WTC11 (cell line): Measurements from ENCODE around the gene MEST.

Source experiments
- FOXJ3 ChIP-seq: sonication (generic); formaldehyde crosslinking; IDR thresholded peaks from 2 replicates; pipeline ENCODE4 v1.9.0; 2021; ENCODE audit warnings: missing genetic modification reagents, mild to moderate bottlenecking, borderline replicate concordance
- TEAD1 ChIP-seq: sonication (generic); formaldehyde crosslinking; IDR thresholded peaks from 2 replicates; pipeline ENCODE4 v1.8.0; 2022; ENCODE audit warnings: mild to moderate bottlenecking, missing genetic modification reagents
- TF ChIP-seq, protein P1 (sequence below): fragments of 200-600 bp; IDR thresholded peaks from 2 replicates; pipeline ENCODE4 v1.8.0; 2022; ENCODE audit warnings: antibody characterized with exemption
- TF ChIP-seq, protein P2 (sequence below): sonication (generic); formaldehyde crosslinking; IDR thresholded peaks from 2 replicates; pipeline ENCODE4 v1.8.1; 2023; ENCODE audit warnings: mild to moderate bottlenecking, missing genetic modification reagents, moderate library complexity

DNA sequence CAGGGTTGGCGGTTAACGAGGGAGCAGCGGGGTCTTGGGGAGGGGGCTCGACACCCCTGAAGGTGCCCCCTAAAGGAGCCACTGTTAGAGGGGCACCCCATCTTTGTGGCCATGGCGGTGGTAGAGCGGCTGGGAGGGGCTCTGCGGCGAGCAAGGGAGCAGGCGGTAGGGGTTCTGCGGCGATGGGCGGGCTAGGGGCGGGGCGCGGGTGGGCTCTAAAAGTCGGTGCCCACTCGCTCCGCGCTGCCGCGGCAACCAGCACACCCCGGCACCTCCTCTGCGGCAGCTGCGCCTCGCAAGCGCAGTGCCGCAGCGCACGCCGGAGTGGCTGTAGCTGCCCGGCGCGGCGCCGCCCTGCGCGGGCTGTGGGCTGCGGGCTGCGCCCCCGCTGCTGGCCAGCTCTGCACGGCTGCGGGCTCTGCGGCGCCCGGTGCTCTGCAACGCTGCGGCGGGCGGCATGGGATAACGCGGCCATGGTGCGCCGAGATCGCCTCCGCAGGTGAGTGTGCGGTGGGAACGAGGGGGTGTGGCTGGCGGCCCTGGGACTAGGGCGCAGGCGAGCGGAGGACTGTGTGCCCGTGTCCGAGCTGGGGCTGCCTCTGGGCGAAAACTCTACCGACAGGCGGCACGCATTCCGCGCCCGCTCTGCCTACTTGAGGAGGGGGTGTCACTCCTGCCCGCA lies at the start of gene MEST:
- TF ChIP-seq, protein P1, sequence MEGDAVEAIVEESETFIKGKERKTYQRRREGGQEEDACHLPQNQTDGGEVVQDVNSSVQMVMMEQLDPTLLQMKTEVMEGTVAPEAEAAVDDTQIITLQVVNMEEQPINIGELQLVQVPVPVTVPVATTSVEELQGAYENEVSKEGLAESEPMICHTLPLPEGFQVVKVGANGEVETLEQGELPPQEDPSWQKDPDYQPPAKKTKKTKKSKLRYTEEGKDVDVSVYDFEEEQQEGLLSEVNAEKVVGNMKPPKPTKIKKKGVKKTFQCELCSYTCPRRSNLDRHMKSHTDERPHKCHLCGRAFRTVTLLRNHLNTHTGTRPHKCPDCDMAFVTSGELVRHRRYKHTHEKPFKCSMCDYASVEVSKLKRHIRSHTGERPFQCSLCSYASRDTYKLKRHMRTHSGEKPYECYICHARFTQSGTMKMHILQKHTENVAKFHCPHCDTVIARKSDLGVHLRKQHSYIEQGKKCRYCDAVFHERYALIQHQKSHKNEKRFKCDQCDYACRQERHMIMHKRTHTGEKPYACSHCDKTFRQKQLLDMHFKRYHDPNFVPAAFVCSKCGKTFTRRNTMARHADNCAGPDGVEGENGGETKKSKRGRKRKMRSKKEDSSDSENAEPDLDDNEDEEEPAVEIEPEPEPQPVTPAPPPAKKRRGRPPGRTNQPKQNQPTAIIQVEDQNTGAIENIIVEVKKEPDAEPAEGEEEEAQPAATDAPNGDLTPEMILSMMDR = no peak
- TF ChIP-seq FOXJ3 = no peak
- TF ChIP-seq, protein P2, sequence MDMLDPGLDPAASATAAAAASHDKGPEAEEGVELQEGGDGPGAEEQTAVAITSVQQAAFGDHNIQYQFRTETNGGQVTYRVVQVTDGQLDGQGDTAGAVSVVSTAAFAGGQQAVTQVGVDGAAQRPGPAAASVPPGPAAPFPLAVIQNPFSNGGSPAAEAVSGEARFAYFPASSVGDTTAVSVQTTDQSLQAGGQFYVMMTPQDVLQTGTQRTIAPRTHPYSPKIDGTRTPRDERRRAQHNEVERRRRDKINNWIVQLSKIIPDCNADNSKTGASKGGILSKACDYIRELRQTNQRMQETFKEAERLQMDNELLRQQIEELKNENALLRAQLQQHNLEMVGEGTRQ (CRISPR knock-in tag) = no peak
- no peak for TF ChIP-seq TEAD1 (CRISPR knock-in tag)
